Measurements from ENCODE around the gene RPP25L.

The RPP25L gene

DNA sequence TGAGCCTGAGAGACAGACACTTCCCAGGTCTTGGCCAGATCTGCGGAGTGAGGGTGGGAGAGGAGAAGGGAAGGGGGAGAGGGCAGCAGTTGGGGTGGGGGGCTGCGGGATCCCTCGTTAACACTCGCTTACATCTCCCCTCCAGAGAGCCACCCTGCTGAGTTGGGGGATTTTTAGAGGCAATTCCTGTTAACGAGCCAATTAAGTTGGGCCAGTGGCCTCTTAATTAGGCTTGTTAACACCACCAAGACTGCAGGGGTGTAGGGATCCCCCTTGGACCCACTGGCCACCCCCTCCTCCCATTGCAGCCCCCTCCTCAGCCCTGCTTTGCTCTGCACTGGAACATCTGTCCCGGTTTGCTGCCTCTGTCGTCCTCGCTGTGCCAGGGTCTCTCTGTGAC is 46.0 kb downstream of the RPP25L start:
- DNase-seq, result no peak

DNA sequence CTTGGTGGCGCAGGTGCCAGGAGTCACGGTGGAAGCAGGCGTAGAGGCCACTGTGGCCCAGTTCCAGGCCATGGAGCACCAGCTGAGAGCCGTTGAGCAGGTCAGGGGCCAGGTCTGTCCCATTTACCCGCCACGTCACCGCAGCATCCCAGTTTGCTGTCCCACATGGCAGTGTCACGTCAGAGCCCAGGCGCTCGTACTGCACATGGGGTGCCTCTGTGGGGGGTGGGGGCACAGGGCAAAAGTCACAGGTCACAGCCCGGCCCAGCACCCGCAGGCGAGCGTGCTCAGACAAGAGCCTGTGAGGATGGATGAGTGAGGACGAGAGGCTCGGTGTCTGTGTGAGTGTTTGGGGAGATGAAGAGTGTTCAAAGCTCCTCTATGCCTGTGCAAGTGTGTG is 47.3 kb downstream of the RPP25L start:
- no peak for DNase-seq

DNA sequence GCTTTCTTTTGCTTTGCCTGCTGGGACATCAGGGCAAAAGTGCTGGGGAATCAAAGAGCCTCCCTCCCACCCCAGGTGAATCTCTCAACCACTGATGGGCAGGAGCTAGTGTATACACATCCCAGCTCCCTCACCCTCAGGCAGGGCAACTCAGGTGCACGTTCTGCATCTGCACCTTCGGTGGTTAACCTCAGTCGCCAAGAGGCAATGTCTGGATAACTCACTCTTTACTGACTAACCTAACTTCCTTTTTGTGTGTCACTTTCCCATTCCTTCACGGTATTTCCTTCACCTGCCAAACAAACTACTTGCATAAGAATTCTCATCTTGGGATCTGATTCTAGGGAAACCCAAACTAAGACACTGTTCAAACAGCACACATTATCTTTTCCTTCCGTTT is 48.6 kb downstream of the RPP25L start:
- DNase-seq, result no peak

DNA sequence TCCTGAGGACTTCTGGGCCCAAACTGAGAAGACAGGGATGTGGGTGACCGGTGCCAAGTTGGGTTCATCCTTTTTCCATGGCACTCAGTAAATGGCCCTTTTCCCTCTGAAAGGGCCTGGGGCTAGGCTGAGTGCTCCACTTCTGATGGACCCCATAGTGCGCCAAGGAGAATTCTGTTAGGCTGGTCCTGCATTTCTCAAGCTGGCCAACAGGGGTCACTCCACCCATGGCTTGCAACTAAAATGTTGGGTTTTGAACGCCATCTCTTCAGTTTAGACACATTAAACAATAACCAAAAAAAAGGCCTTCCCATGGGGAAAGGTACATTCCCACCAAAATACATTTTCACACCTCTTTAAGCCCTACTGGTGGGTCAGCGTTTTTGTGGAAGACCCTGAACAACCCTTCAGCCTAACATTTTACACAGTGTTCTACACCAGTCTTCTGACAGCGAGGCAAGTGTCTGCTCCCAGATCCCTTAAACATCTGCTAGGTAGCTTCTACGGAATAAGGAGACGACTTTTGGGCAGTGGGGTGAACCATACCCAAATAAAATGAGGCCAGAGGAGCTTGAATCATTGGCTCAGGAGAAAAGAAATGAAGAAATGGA is 49.7 kb downstream of the RPP25L start:
- DNase-seq, result no peak

DNA sequence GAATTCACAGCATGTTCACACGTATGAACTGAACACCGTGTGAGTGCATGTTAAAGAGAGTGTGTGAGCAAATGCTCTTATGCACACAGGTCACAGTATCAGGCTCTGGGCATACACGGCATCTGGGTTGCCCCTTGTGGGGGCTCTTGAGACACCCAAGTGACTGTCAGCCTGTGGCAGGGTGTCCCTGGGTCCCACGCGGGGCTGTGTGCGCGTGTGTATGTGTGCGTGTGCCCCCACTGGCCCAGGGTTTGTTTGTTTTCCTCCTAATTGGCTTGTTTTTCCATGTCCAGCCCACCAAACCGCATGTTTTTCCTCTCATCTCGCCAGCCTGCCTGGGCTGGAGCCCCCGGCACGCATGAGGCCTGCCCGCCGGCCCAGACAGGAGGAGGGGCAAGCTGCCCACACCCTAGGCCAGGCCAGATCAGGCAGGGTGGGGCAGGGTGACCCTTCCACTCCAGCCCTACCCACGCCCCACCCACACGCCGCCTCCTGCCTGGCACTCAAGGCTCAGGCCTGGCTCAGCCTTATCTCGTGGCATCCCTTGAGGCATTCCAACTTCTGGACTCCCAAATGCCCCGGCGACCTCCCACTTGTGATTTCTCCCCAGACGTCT is 51.2 kb downstream of the RPP25L start:
- DNase-seq, result no peak

All from kidney glomerular epithelial cell (primary cell).